DND-41 (cell line): ENCODE measurements around the gene NMBR.

Experiments used
- ATAC-seq: fragments of 200-7000 bp; cut with Tn5 transposase; 3 replicates; pipeline ENCODE4 v1.9.1; 2021; ENCODE audit warnings: low read depth; ENCODE audit not compliant: insufficient read depth
- DNase-seq: peaks from one replicate; pipeline ENCODE4 v3.0.0-alpha.2; 2020
- H2AFZ ChIP-seq: 2 replicates; pipeline ENCODE4 v1.6.0; 2012; ENCODE audit warnings: low read depth, low read length
- H3K27ac ChIP-seq: 2 replicates; pipeline ENCODE4 v1.5.1; 2012; ENCODE audit warnings: low read length, inconsistent platforms
- H3K27me3 ChIP-seq: fragments of 200-600 bp; sonication (generic); 2 replicates; pipeline ENCODE4 v1.6.0; 2012; ENCODE audit warnings: low read length, mild to moderate bottlenecking, inconsistent platforms; ENCODE audit not compliant: insufficient read depth, poor library complexity
- H3K36me3 ChIP-seq: 2 replicates; pipeline ENCODE4 v1.5.1; 2012; ENCODE audit warnings: low read length, inconsistent platforms; ENCODE audit not compliant: insufficient read depth
- H3K4me1 ChIP-seq: 2 replicates; pipeline ENCODE4 v1.5.1; 2012; ENCODE audit warnings: mild to moderate bottlenecking, low read length; ENCODE audit not compliant: insufficient read depth
- H3K4me2 ChIP-seq: 2 replicates; pipeline ENCODE4 v1.6.0; 2012; ENCODE audit warnings: mild to moderate bottlenecking, moderate library complexity, low read length, inconsistent platforms; ENCODE audit not compliant: insufficient read depth
- H3K4me3 ChIP-seq, 2 experiments: fragments of 200-600 bp in 1 of 2; shearing (Covaris generic) in 1 of 2; 2 replicates each; pipeline ENCODE4 v1.5.1; 2012 to 2016; ENCODE audit warnings: inconsistent platforms in 2 of 2, low read length in 2 of 2, mild to moderate bottlenecking in 2 of 2, low read depth in 1 of 2, moderate library complexity in 1 of 2
- H3K79me2 ChIP-seq: 2 replicates; pipeline ENCODE4 v1.6.0; 2012; ENCODE audit warnings: low read length, inconsistent platforms; ENCODE audit not compliant: insufficient read depth
- H3K9ac ChIP-seq: 2 replicates; pipeline ENCODE4 v1.6.0; 2012; ENCODE audit warnings: low read depth, mild to moderate bottlenecking, inconsistent platforms, low read length, moderate library complexity
- H3K9me3 ChIP-seq: 2 replicates; pipeline ENCODE4 v1.5.1; 2012; ENCODE audit warnings: low read length, moderate library complexity, mild to moderate bottlenecking, inconsistent platforms; ENCODE audit not compliant: insufficient read depth, severe bottlenecking
- H4K20me1 ChIP-seq: 2 replicates; pipeline ENCODE4 v1.6.0; 2012; ENCODE audit warnings: low read length; ENCODE audit not compliant: insufficient read depth
- EZH2 ChIP-seq: IDR thresholded peaks from 3 replicates; pipeline ENCODE4 v1.6.1; 2012; ENCODE audit warnings: borderline replicate concordance, low read depth, mild to moderate bottlenecking, moderate library complexity, low read length, inconsistent platforms; ENCODE audit not compliant: severe bottlenecking
- TF ChIP-seq, protein P1 (sequence below): IDR thresholded peaks from 2 replicates; pipeline ENCODE4 v1.5.1; 2012; ENCODE audit warnings: borderline replicate concordance, low read length, moderate library complexity, mild to moderate bottlenecking; ENCODE audit not compliant: poor library complexity, severe bottlenecking; ENCODE audit errors: extremely low read depth

Gene NMBR

DNA sequence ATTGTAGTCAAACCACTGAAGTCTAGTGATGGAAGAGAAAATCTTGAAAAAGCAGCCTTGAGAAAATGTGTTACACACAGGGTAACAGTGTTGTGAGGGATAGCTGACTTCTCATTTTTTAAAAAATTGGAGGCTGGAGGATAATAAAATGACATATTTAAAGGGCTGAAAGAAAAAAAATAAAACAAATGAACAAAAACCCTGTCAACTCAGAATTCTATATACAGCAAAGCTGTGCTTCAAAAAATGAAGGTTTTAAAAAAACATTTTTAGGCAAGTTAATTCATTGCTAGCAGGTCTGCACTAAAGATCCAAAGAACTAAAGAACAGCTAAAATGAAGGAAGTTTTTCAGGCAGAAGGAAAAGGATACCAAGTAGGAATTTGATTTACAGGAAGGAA is 31.2 kb upstream of the NMBR start:
- DNase-seq (no peak), ATAC-seq (no peak)
- H3K79me2 ChIP-seq, result no peaks in the 10 kb centered on the region

DNA sequence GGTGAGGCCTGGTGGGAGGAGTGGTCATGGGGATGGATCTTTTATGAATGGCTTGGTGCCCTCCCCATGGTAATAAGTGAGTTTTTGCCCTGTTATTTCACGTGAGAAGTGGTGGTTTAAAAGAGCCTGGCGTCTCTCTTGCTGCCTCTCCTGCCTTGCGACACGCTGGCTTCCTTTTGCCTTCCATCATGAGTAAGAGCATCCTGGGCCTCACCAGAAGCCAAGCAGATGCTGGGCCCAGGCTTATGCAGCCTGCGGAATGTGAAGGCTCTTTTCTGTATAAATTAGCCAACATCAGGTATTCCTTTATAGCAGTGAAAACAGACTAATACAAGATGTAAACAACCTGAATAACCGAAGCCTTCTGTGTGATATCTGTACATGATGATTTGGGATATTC is 27.8 kb upstream of the NMBR start:
- H3K4me1 ChIP-seq, result no peaks in the 10 kb centered on the region
- H3K79me2 ChIP-seq, result no peaks in the 10 kb centered on the region
- H3K27me3 ChIP-seq, result no peaks in the 10 kb centered on the region
- TF ChIP-seq, protein P1, sequence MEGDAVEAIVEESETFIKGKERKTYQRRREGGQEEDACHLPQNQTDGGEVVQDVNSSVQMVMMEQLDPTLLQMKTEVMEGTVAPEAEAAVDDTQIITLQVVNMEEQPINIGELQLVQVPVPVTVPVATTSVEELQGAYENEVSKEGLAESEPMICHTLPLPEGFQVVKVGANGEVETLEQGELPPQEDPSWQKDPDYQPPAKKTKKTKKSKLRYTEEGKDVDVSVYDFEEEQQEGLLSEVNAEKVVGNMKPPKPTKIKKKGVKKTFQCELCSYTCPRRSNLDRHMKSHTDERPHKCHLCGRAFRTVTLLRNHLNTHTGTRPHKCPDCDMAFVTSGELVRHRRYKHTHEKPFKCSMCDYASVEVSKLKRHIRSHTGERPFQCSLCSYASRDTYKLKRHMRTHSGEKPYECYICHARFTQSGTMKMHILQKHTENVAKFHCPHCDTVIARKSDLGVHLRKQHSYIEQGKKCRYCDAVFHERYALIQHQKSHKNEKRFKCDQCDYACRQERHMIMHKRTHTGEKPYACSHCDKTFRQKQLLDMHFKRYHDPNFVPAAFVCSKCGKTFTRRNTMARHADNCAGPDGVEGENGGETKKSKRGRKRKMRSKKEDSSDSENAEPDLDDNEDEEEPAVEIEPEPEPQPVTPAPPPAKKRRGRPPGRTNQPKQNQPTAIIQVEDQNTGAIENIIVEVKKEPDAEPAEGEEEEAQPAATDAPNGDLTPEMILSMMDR, result no peak
- TF ChIP-seq EZH2, result no peak
- H4K20me1 ChIP-seq, result no peaks in the 10 kb centered on the region
- H2AFZ ChIP-seq, result no peak overlapping the region
- no peak overlapping the region for H3K4me3 ChIP-seq
- peaks cover 9% of the 10 kb centered on the region for H3K9me3 ChIP-seq
- DNase-seq (no peak), ATAC-seq (no peak)
- H3K36me3 ChIP-seq, result peaks cover 70% of the 10 kb centered on the region
- H3K9ac ChIP-seq, result no peak overlapping the region
- no peak overlapping the region for H3K4me2 ChIP-seq
- no peak overlapping the region for H3K27ac ChIP-seq

More for the DNA sequence above, 31.2 kb upstream of the NMBR start:
- TF ChIP-seq, protein P1, result no peak
- TF ChIP-seq EZH2, result no peak
- no peak overlapping the region for H3K27ac ChIP-seq
- no peak overlapping the region for H3K9ac ChIP-seq
- H3K4me2 ChIP-seq, result no peak overlapping the region
- H4K20me1 ChIP-seq, result no peaks in the 10 kb centered on the region
- no peaks in the 10 kb centered on the region for H3K27me3 ChIP-seq
- H3K36me3 ChIP-seq, result peaks cover 46% of the 10 kb centered on the region
- H3K4me1 ChIP-seq, result no peaks in the 10 kb centered on the region
- no peak overlapping the region for H3K4me3 ChIP-seq
- H3K9me3 ChIP-seq, result peaks cover 9% of the 10 kb centered on the region
- no peak overlapping the region for H2AFZ ChIP-seq

DNA sequence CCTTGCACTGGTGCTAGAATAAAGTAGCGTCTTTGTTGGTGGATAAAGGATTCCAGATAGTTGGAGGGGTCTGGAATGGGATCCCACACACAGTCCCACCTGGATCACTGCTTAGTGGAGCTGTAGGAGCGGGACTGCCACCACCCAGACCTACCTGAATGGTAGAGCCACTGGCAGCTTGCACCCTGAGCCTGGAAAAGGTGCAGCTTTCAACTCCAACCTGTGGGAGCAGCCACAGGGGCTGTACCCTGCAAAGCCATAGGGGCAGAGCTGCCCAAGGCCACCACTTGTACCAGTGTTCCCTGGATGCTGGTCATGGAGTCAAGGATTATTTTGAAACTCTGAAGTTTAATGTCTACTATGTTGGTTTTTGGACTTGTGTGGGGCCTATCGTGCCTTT is 27.1 kb upstream of the NMBR start:
- H4K20me1 ChIP-seq, result no peaks in the 10 kb centered on the region
- H2AFZ ChIP-seq, result no peak overlapping the region
- TF ChIP-seq, protein P1, result no peak
- TF ChIP-seq EZH2, result no peak
- H3K4me3 ChIP-seq, result no peak overlapping the region
- no peaks in the 10 kb centered on the region for H3K4me1 ChIP-seq
- peaks cover 9% of the 10 kb centered on the region for H3K9me3 ChIP-seq
- H3K79me2 ChIP-seq, result no peaks in the 10 kb centered on the region
- H3K4me2 ChIP-seq, result no peak overlapping the region
- no peak overlapping the region for H3K27ac ChIP-seq
- no peak overlapping the region for H3K9ac ChIP-seq
- H3K36me3 ChIP-seq, result peaks cover 73% of the 10 kb centered on the region
- no peak for ATAC-seq
- DNase-seq, result no peak
- no peaks in the 10 kb centered on the region for H3K27me3 ChIP-seq

DNA sequence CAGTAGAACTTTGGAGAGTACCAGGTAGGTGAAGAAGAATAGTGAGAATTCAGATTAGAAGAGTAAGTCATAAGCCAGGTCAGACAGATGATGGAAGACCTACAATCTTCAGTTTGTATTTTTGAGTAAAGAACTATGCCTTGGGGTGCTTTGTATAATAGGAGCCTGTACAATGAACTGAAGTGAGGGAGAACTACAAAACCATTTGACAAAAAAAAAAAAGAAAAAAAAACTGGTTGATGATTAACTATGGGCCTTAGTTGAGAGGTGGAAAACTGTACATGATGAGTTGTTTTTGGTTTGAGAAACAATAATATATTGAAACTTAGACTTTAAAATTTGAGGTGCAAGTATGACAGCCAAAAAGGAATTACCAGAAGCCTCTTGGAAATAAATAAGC is 25.8 kb upstream of the NMBR start:
- H3K4me3 ChIP-seq, result no peak overlapping the region
- no peak for ATAC-seq
- H3K4me1 ChIP-seq, result no peaks in the 10 kb centered on the region
- DNase-seq, result no peak
- no peaks in the 10 kb centered on the region for H3K27me3 ChIP-seq
- no peaks in the 10 kb centered on the region for H3K79me2 ChIP-seq
- H3K9ac ChIP-seq, result no peak overlapping the region
- H3K27ac ChIP-seq, result no peak overlapping the region
- no peak for TF ChIP-seq EZH2
- TF ChIP-seq, protein P1, result no peak
- H3K36me3 ChIP-seq, result peaks cover 70% of the 10 kb centered on the region
- no peak overlapping the region for H3K4me2 ChIP-seq
- peaks cover 5% of the 10 kb centered on the region for H3K9me3 ChIP-seq
- no peak overlapping the region for H2AFZ ChIP-seq
- peaks cover 2% of the 10 kb centered on the region; the same call in 1 of the 2 replicates for H4K20me1 ChIP-seq
